Body of pancreas (tissue), 4 donors: ENCODE results near the gene PDE4D.

Source experiments
- POLR2A ChIP-seq, 3 donors: fragments of 450-650 bp; IDR thresholded peaks; one replicate each; pipeline ENCODE4 v1.6.1; 2016; ENCODE audit warnings: antibody characterized with exemption in 3 of 3, mild to moderate bottlenecking in 2 of 3
- TF ChIP-seq, protein P1 (sequence below), 7 experiments: fragments of 450-650 bp in 4 of 7; fragments of 200-600 bp in 3 of 7; sonication (generic) in 3 of 7; IDR thresholded peaks; one replicate each; pipeline ENCODE4 v1.5.1; 2016 to 2019; ENCODE audit warnings: antibody characterized with exemption in 7 of 7

DNA sequence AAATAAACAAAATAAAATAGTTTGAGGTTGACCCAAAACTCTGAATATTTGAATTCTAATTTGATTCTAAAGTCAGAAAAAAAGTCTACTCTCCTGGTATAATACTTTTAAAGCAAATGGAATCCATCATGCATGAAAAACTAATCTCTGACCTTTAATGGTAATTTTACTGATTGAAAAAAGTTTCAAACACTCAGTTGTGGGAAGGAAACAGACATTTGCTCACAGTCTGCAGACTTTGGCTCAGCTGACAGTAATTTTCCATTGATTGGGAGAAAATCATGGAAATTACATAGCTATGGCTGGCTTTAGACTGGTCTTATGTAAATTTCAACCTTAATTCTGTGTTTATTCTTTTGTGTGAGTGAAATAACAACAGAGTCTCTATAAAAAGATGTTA, 574.3 kb downstream of the PDE4D start:
- no peak for TF ChIP-seq POLR2A (IDR thresholded peaks at IDR 0.05)
- TF ChIP-seq, protein P1, sequence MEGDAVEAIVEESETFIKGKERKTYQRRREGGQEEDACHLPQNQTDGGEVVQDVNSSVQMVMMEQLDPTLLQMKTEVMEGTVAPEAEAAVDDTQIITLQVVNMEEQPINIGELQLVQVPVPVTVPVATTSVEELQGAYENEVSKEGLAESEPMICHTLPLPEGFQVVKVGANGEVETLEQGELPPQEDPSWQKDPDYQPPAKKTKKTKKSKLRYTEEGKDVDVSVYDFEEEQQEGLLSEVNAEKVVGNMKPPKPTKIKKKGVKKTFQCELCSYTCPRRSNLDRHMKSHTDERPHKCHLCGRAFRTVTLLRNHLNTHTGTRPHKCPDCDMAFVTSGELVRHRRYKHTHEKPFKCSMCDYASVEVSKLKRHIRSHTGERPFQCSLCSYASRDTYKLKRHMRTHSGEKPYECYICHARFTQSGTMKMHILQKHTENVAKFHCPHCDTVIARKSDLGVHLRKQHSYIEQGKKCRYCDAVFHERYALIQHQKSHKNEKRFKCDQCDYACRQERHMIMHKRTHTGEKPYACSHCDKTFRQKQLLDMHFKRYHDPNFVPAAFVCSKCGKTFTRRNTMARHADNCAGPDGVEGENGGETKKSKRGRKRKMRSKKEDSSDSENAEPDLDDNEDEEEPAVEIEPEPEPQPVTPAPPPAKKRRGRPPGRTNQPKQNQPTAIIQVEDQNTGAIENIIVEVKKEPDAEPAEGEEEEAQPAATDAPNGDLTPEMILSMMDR (IDR thresholded peaks at IDR 0.05) = no peak
